Right lobe of liver (tissue), 6 donors: ENCODE measurements around the gene PHLDB2. TPM values are rescaled to one million over a fixed set of nuclear protein-coding genes. Genes with fewer than 3 reads are reported as not detected.

ENCODE experiments used
- ATAC-seq, 4 donors: fragments of 200-7000 bp; cut with Tn5 transposase; one replicate each; pipeline ENCODE4 v1.9.1; 2020; ENCODE audit warnings: mild to moderate bottlenecking in 4 of 4, moderate library complexity in 4 of 4
- DNase-seq, 3 donors: peaks; one replicate each; pipeline ENCODE4 v3.0.0-alpha.2; 2020
- H3K27ac ChIP-seq, 3 donors: fragments of 200-600 bp; one replicate each; pipeline ENCODE4 v1.8.0; 2022
- H3K27me3 ChIP-seq, 2 donors: fragments of 200-600 bp; one replicate each; pipeline ENCODE4 v1.8.0; 2022
- H3K36me3 ChIP-seq, 4 donors: fragments of 200-600 bp; sonication (generic) in 1 of 4; one replicate each; pipeline versions ENCODE4 v1.5.1 to v1.8.0; 2017 to 2022; ENCODE audit warnings: control low read depth in 1 of 4
- H3K4me1 ChIP-seq, 4 donors: fragments of 200-600 bp; sonication (generic) in 1 of 4; one replicate each; pipeline versions ENCODE4 v1.5.1 to v1.8.0; 2017 to 2022; ENCODE audit warnings: control low read depth in 1 of 4
- H3K4me3 ChIP-seq, 3 donors: fragments of 200-600 bp; one replicate each; pipeline ENCODE4 v1.8.0; 2022
- H3K9me3 ChIP-seq, 4 donors: fragments of 200-600 bp; sonication (generic) in 1 of 4; one replicate each; pipeline versions ENCODE4 v1.5.1 to v1.8.0; 2017 to 2022; ENCODE audit warnings: control low read depth in 1 of 4
- CTCF ChIP-seq, 4 donors: fragments of 200-600 bp in 3 of 4; fragments of 450-650 bp in 1 of 4; IDR thresholded peaks; one replicate each; pipeline versions ENCODE4 v1.5.1 to v1.8.0; 2016 to 2022; ENCODE audit warnings: antibody characterized with exemption in 4 of 4, mild to moderate bottlenecking in 2 of 4
- POLR2A ChIP-seq: fragments of 450-650 bp; IDR thresholded peaks from one replicate; pipeline ENCODE4 v1.6.1; 2017; ENCODE audit warnings: antibody characterized with exemption, mild to moderate bottlenecking
- WGBS: methylation state at CpG from one replicate; pipeline ENCODE4 v1.1.6; 2018; ENCODE audit warnings: low coverage, low lambda C conversion rate; ENCODE audit not compliant: insufficient coverage; ENCODE audit errors: missing lambda C conversion rate; 5-methylcytosine and 5-hydroxymethylcytosine counted together
- intact Hi-C, 2 donors: fragments of 100-400 bp; cut with DNase I; formaldehyde crosslinking; loops; one replicate each; pipeline versions ENCODE4 v1.11.2 to v1.14.1; 2022
- total RNA-seq, 6 experiments: library from RNA; depleted of rRNA in 2 of 6; stranded (reverse); fragments of >200 nt in 2 of 6; fragmentation: NEBNext Ultra II Directional in 3 of 6; extraction: Animal tissue kit (Norgen Biotek cat#: 25700) in 3 of 6; gene quantifications; one replicate each; pipeline versions ENCODE4 v1.1.0 to v1.2.4, GENCODE V29; 2016 to 2023
- donor health status: DM: no; HTN: yes; CAD: no.
- donor health status: DM: no; HTN: no; CAD: no.
- donor health status: DM: no; HTN: no; CAD: no.
- donor health status: DM: no; HTN: yes; CAD: no.
- donor health status: DM: no; HTN: yes; CAD: no.

Gene PHLDB2
- total RNA-seq, 6 experiments from 2014 or later: 21.9 to 40.6 (median 31.2) TPM

DNA sequence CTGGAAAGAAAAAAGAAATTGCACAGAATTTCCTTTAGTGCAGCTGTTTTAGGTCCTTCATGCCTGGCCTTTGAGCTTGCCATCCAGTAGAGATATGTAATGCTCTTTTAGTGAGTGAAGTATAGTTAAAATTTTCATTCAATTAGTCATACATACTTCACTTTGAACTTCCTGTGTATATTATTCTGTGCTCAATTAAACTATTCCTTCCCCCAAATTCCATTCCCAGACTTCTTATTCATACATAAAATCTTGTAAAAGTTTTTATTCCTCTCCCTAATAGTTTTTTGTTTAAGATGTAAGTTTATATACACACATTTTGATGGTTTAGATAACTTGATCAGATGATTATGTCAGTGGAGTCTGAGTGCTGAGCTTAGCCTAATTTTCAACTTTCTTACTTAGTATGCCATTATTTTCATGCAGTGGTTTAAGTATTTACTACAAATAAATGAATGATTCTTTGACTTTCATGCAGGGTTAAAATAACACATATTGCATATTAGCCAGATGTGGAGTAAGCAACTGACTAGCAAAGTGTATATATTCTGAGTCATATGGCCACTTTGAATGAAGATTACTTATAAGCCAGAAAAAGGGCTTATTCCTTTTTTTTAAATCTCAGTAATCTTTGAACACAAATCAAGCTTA is 77.3 kb downstream of the PHLDB2 start:
- Histone ChIP-seq H3K9me3 (no peaks in the 10 kb centered on the region), H3K4me3 (no peak overlapping the region), H3K4me1 (no peaks in the 10 kb centered on the region), H3K36me3 (peaks cover 0 to 27% (median 7%) of the 10 kb centered on the region in 4 donors), H3K27ac (no peak overlapping the region), H3K27me3 (no peaks in the 10 kb centered on the region)
- no peak for TF ChIP-seq CTCF (IDR thresholded peaks at IDR 0.05)
- TF ChIP-seq POLR2A: no peak
- intact Hi-C loops: no loop called here
- no peak for DNase-seq
- peak in 1 of 4 donors; percentile 39 for ATAC-seq

GRCh38 chr3:111936967-111937366 is 77.9 kb downstream of the PHLDB2 start:
- DNase-seq: no peak
- no peaks in the 10 kb centered on the region for H3K9me3 ChIP-seq
- intact Hi-C loops: no loop called here
- H3K4me3 ChIP-seq: no peak overlapping the region
- ATAC-seq: no peak
- H3K27ac ChIP-seq: no peak overlapping the region
- TF ChIP-seq POLR2A (no peak), CTCF (IDR thresholded peaks at IDR 0.05) (no peak)
- no peaks in the 10 kb centered on the region for H3K4me1 ChIP-seq
- H3K36me3 ChIP-seq: peaks cover 0 to 28% (median 7%) of the 10 kb centered on the region in 4 donors
- 81% methylated on average over 1 of the region's 1 CpG for WGBS
- H3K27me3 ChIP-seq: no peaks in the 10 kb centered on the region

- Histone ChIP-seq H3K27ac (no peak overlapping the region), H3K27me3 (no peaks in the 10 kb centered on the region), H3K9me3 (no peaks in the 10 kb centered on the region), H3K4me3 (no peak overlapping the region), H3K36me3 (peaks cover 0 to 34% (median 7%) of the 10 kb centered on the region in 4 donors), H3K4me1 (no peaks in the 10 kb centered on the region)
- TF ChIP-seq POLR2A (no peak), CTCF (IDR thresholded peaks at IDR 0.05) (no peak)
- DNase-seq (no peak), ATAC-seq (no peak)
- intact Hi-C loops: no loop called here
These were observed 78.8 kb downstream of the PHLDB2 start for GRCh38 chr3:111937871-111938270.

GRCh38 chr3:111939873-111940272 is 80.8 kb downstream of the PHLDB2 start:
- ATAC-seq: no peak
- intact Hi-C loops: no loop called here
- WGBS: 87% methylated on average over 2 of the region's 2 CpGs
- TF ChIP-seq CTCF (IDR thresholded peaks at IDR 0.05): no peak
- H3K4me1 ChIP-seq: no peaks in the 10 kb centered on the region
- H3K27ac ChIP-seq: no peak overlapping the region
- DNase-seq: no peak
- peaks cover 0 to 34% (median 6%) of the 10 kb centered on the region in 4 donors for H3K36me3 ChIP-seq
- no peaks in the 10 kb centered on the region for H3K27me3 ChIP-seq
- H3K9me3 ChIP-seq: no peaks in the 10 kb centered on the region
- no peak overlapping the region for H3K4me3 ChIP-seq

- TF ChIP-seq POLR2A (no peak), CTCF (IDR thresholded peaks at IDR 0.05) (no peak)
- Histone ChIP-seq H3K9me3 (no peaks in the 10 kb centered on the region), H3K4me1 (no peaks in the 10 kb centered on the region), H3K27me3 (no peaks in the 10 kb centered on the region), H3K36me3 (peaks cover 0 to 45% (median 8%) of the 10 kb centered on the region in 4 donors), H3K4me3 (no peak overlapping the region), H3K27ac (no peak overlapping the region)
- intact Hi-C loops: no loop called here
- WGBS: 97% methylated on average over 2 of the region's 2 CpGs
- DNase-seq (no peak), ATAC-seq (no peak)
These were observed 84.5 kb downstream of the PHLDB2 start for GRCh38 chr3:111943533-111943932.
